H1 (cell line): ENCODE results near the gene DLEC1. TPM values are rescaled to one million over a fixed set of nuclear protein-coding genes. Genes with fewer than 3 reads are reported as not detected.

Experiments used
- CTCF ChIA-PET: fragments of 300-600 bp; sonication (Branson Sonifier 250); formaldehyde crosslinking; loops from one replicate; lab custom pipeline; 2021; ENCODE audit not compliant: partially characterized antibody; lab: Charles Lee
- POLR2A ChIA-PET: fragments of 300-600 bp; sonication (Branson Sonifier 250); formaldehyde crosslinking; loops from one replicate; lab custom pipeline; 2021; ENCODE audit warnings: inconsistent platforms; ENCODE audit not compliant: partially characterized antibody; lab: Charles Lee
- DNase-seq, 2 experiments: peaks; one replicate each; pipeline versions ENCODE4 v3.0.0 to v3.0.0-alpha.2; 2010 to 2022; ENCODE audit warnings: low spot score in 2 of 2, low read depth in 1 of 2, mixed read lengths in 1 of 2
- FAIRE-seq: peaks from 2 replicates; lab custom pipeline; 2011; peaks lifted over from hg19 to GRCh38; lab: Jason Lieb, UNC
- H2AFZ ChIP-seq: 2 replicates; pipeline ENCODE4 v1.8.1; 2012; ENCODE audit warnings: low read length, inconsistent platforms
- H2AK5ac ChIP-seq: 2 replicates; pipeline ENCODE4 v1.6.1; 2013; ENCODE audit warnings: low read depth, low read length
- H2BK120ac ChIP-seq: replicated peaks from 2 replicates; pipeline ENCODE3; 2013; ENCODE audit warnings: low read depth, low read length, inconsistent platforms
- H2BK12ac ChIP-seq: 2 replicates; pipeline ENCODE4 v1.6.1; 2013; ENCODE audit warnings: low read depth, low read length
- H2BK15ac ChIP-seq: 2 replicates; pipeline ENCODE4 v1.6.1; 2013; ENCODE audit warnings: low read length
- H2BK20ac ChIP-seq: 2 replicates; pipeline ENCODE4 v1.6.1; 2013; ENCODE audit warnings: low read length
- H2BK5ac ChIP-seq: 2 replicates; pipeline ENCODE4 v1.6.1; 2013; ENCODE audit warnings: low read depth, low read length
- H3K14ac ChIP-seq: 2 replicates; pipeline ENCODE4 v1.6.1; 2013; ENCODE audit warnings: inconsistent platforms; ENCODE audit not compliant: insufficient read length
- H3K18ac ChIP-seq: 2 replicates; pipeline ENCODE4 v1.6.1; 2013; ENCODE audit warnings: low read length; ENCODE audit errors: extremely low read depth
- H3K23ac ChIP-seq: 2 replicates; pipeline ENCODE4 v1.6.1; 2013; ENCODE audit warnings: inconsistent platforms; ENCODE audit not compliant: insufficient read length
- H3K23me2 ChIP-seq: 2 replicates; pipeline ENCODE4 v1.6.1; 2013; ENCODE audit warnings: low read depth, low read length
- H3K27ac ChIP-seq: 2 replicates; pipeline ENCODE4 v1.6.1; 2011; ENCODE audit warnings: low read depth, low read length, inconsistent platforms
- H3K27me3 ChIP-seq, 4 experiments: replicated peaks in 1 of 4; 1 replicate in 1 of 4; 2 replicates in 3 of 4; pipeline versions ENCODE4 v1.6.1 to v1.8.1; 2011 to 2013; ENCODE audit warnings: low read length in 3 of 4, mild to moderate bottlenecking in 3 of 4, inconsistent platforms in 2 of 4, mixed read lengths in 2 of 4, moderate library complexity in 1 of 4; ENCODE audit not compliant: control insufficient read depth in 3 of 4, insufficient read depth in 3 of 4; ENCODE audit errors: extremely low read depth in 1 of 4
- H3K36me3 ChIP-seq, 4 experiments: 2 replicates each; pipeline versions ENCODE4 v1.6.1 to v1.8.1; 2011 to 2013; ENCODE audit warnings: mild to moderate bottlenecking in 4 of 4, low read length in 3 of 4, moderate library complexity in 2 of 4, control low read depth in 1 of 4, inconsistent platforms in 1 of 4; ENCODE audit not compliant: insufficient read depth in 4 of 4, control insufficient read depth in 2 of 4
- H3K4ac ChIP-seq: replicated peaks from 2 replicates; pipeline ENCODE3; 2013; ENCODE audit warnings: low read length, low read depth, mixed read lengths, inconsistent platforms; ENCODE audit not compliant: insufficient read length
- H3K4me1 ChIP-seq, 4 experiments: replicated peaks in 1 of 4; 1 replicate in 1 of 4; 2 replicates in 3 of 4; pipeline versions ENCODE4 v1.6.1 to v1.8.1; 2011 to 2013; ENCODE audit warnings: low read length in 3 of 4, inconsistent platforms in 2 of 4, mixed read lengths in 1 of 4; ENCODE audit not compliant: insufficient read depth in 4 of 4, control insufficient read depth in 3 of 4
- H3K4me2 ChIP-seq, 2 experiments: 2 replicates each; pipeline versions ENCODE4 v1.6.1 to v1.8.1; 2011 to 2013; ENCODE audit warnings: low read depth in 2 of 2, low read length in 2 of 2, control low read depth in 1 of 2, inconsistent platforms in 1 of 2, mild to moderate bottlenecking in 1 of 2; ENCODE audit not compliant: insufficient read depth in 1 of 2
- H3K4me3 ChIP-seq, 4 experiments: fragments of 200-600, 300-600 bp in 1 of 4; sonication (generic), shearing (Covaris generic), sonication (Bioruptor Twin) in 1 of 4; 2 replicates each; pipeline versions ENCODE4 v1.5.1 to v1.8.1; 2011 to 2016; ENCODE audit warnings: low read length in 4 of 4, low read depth in 3 of 4, control low read depth in 2 of 4, inconsistent platforms in 2 of 4, mild to moderate bottlenecking in 2 of 4, mixed read lengths in 1 of 4, moderate library complexity in 1 of 4; ENCODE audit not compliant: insufficient read depth in 2 of 4; ENCODE audit errors: extremely low read depth in 1 of 4
- H3K56ac ChIP-seq: replicated peaks from 2 replicates; pipeline ENCODE3; 2013; ENCODE audit warnings: low read depth, mild to moderate bottlenecking, mixed read lengths, low read length, inconsistent platforms; ENCODE audit not compliant: insufficient read length
- H3K79me1 ChIP-seq: 2 replicates; pipeline ENCODE4 v1.6.1; 2013; ENCODE audit warnings: low read depth, low read length, control low read depth
- H3K79me2 ChIP-seq, 2 experiments: 2 replicates each; pipeline versions ENCODE4 v1.6.1 to v1.8.1; 2012 to 2013; ENCODE audit warnings: low read length in 2 of 2, mild to moderate bottlenecking in 2 of 2, inconsistent platforms in 1 of 2; ENCODE audit not compliant: insufficient read depth in 2 of 2, control insufficient read depth in 1 of 2
- H3K9ac ChIP-seq, 4 experiments: replicated peaks in 1 of 4; 1 replicate in 1 of 4; 2 replicates in 3 of 4; pipeline versions ENCODE4 v1.6.1 to v1.8.1; 2011 to 2013; ENCODE audit warnings: low read depth in 3 of 4, low read length in 3 of 4, control low read depth in 2 of 4, mild to moderate bottlenecking in 2 of 4, moderate library complexity in 2 of 4, inconsistent platforms in 1 of 4; ENCODE audit errors: extremely low read depth in 1 of 4
- H3K9me3 ChIP-seq, 2 experiments: 2 replicates each; pipeline versions ENCODE4 v1.6.1 to v1.8.1; 2012 to 2013; ENCODE audit warnings: mild to moderate bottlenecking in 2 of 2, moderate library complexity in 2 of 2, control low read depth in 1 of 2, inconsistent platforms in 1 of 2, low read depth in 1 of 2, low read length in 1 of 2, mixed read lengths in 1 of 2; ENCODE audit not compliant: insufficient read depth in 2 of 2
- H4K20me1 ChIP-seq, 2 experiments: replicated peaks in 1 of 2; 2 replicates each; pipeline versions ENCODE3 to v1.8.1; 2011 to 2013; ENCODE audit warnings: inconsistent platforms in 2 of 2, low read length in 2 of 2, mild to moderate bottlenecking in 1 of 2; ENCODE audit not compliant: insufficient read depth in 2 of 2, control insufficient read depth in 1 of 2
- H4K5ac ChIP-seq: 2 replicates; pipeline ENCODE4 v1.6.1; 2013; ENCODE audit warnings: low read length, low read depth, mixed read lengths, inconsistent platforms; ENCODE audit not compliant: insufficient read length
- H4K8ac ChIP-seq: 2 replicates; pipeline ENCODE4 v1.8.0; 2013; ENCODE audit warnings: mild to moderate bottlenecking, moderate library complexity, low read length, inconsistent platforms; ENCODE audit not compliant: insufficient read depth; ENCODE audit errors: extremely low read depth
- H4K91ac ChIP-seq: replicated peaks from 2 replicates; pipeline ENCODE3; 2013; ENCODE audit warnings: low read length, mixed read lengths, inconsistent platforms; ENCODE audit not compliant: insufficient read length
- CHD2 ChIP-seq: IDR thresholded peaks from 2 replicates; pipeline ENCODE4 v1.6.1; 2012; ENCODE audit warnings: low read length, improper control_type of control experiment
- EGR1 ChIP-seq: IDR thresholded peaks from 2 replicates; pipeline ENCODE4 v1.6.1; 2011; ENCODE audit warnings: low read depth, low read length, borderline replicate concordance
- EP300 ChIP-seq, 2 experiments: IDR thresholded peaks; 1 replicate in 1 of 2; 2 replicates in 1 of 2; pipeline ENCODE4 v1.6.1; 2011 to 2012; ENCODE audit warnings: low read depth in 2 of 2, low read length in 2 of 2, mild to moderate bottlenecking in 2 of 2, borderline replicate concordance in 1 of 2, inconsistent platforms in 1 of 2, moderate library complexity in 1 of 2
- HDAC2 ChIP-seq, 2 experiments: fragments of 300-600 bp in 1 of 2; sonication (generic) in 1 of 2; IDR thresholded peaks; 2 replicates each; pipeline ENCODE4 v1.6.1; 2011 to 2012; ENCODE audit warnings: low read depth in 2 of 2, low read length in 2 of 2, mild to moderate bottlenecking in 2 of 2, moderate library complexity in 2 of 2, borderline replicate concordance in 1 of 2, inconsistent platforms in 1 of 2
- HDAC6 ChIP-seq: IDR thresholded peaks from one replicate; pipeline ENCODE4 v1.7.1; 2012; ENCODE audit warnings: low read depth, mild to moderate bottlenecking, inconsistent platforms, low read length, moderate library complexity
- JUND ChIP-seq: IDR thresholded peaks from 2 replicates; pipeline ENCODE4 v1.6.1; 2011; ENCODE audit warnings: mild to moderate bottlenecking, improper control_type of control experiment, low read length
- KDM1A ChIP-seq: fragments of 200-600, 300-600 bp; sonication (generic); IDR thresholded peaks from 2 replicates; pipeline ENCODE4 v1.7.1; 2016; ENCODE audit warnings: mild to moderate bottlenecking, low read length, borderline replicate concordance
- SAP30 ChIP-seq: fragments of 300-600 bp; sonication (generic); IDR thresholded peaks from 2 replicates; pipeline ENCODE4 v1.7.1; 2012; ENCODE audit warnings: low read length, moderate library complexity, mild to moderate bottlenecking, inconsistent platforms; ENCODE audit not compliant: insufficient read depth, insufficient replicate concordance
- WGBS, 2 experiments: shearing (Covaris generic) in 1 of 2; methylation state at CpG; one replicate each; pipeline versions ENCODE4 v1.1.6 to v1.1.7; 2013 to 2015; ENCODE audit warnings: low lambda C conversion rate in 2 of 2, mixed read lengths in 2 of 2, inconsistent platforms in 1 of 2, low coverage in 1 of 2, missing lambda C conversion rate in 1 of 2; ENCODE audit not compliant: insufficient replicate concordance in 2 of 2, insufficient coverage in 1 of 2, insufficient read length in 1 of 2; ENCODE audit errors: extremely low coverage in 1 of 2, missing lambda C conversion rate in 1 of 2; 5-methylcytosine and 5-hydroxymethylcytosine counted together
- polyA plus RNA-seq, 7 experiments: library from polyadenylated mRNA; depleted of rRNA in 3 of 7; stranded (reverse) in 5 of 7; unstranded in 2 of 7; fragments of >200 nt in 5 of 7; fragments of 200-250 nt in 2 of 7; gene quantifications; 1 replicate in 5 of 7; 2 replicates in 1 of 7; 4 replicates in 1 of 7; pipeline versions ENCODE4 v1.2.1 to v1.2.3, GENCODE V29; 2011 to 2013; ENCODE audit warnings: missing spikeins in 2 of 7, mixed read lengths in 2 of 7
- total RNA-seq: library from RNA; stranded (reverse); fragmentation: NEBNext Ultra II Directional; extraction: Animal tissue kit (Norgen Biotek cat#: 25700); gene quantifications from 2 replicates; pipeline ENCODE4 v1.2.1, GENCODE V29; 2021
- TF ChIP-seq, protein P1 (sequence below): IDR thresholded peaks from 2 replicates; pipeline ENCODE4 v1.6.1; 2012; ENCODE audit warnings: low read length, inconsistent platforms

Gene DLEC1
- total and polyA plus RNA-seq, 2 of the 8 experiments (the other 6 are each of a cell fraction or from before 2014, with no cell fraction given), result 0.26 to 0.76 TPM

GRCh38 chr3:38099518-38099917, 60.5 kb downstream of the DLEC1 start:
- Histone ChIP-seq H4K5ac (no peak overlapping the region), H4K91ac (no peak overlapping the region), H2BK120ac (no peak overlapping the region), H3K18ac (peak overlapping the region; percentile 66; the same call in 1 of the 2 replicates), H2BK5ac (peak overlapping the region; percentile 39; the same call in 1 of the 2 replicates), H2BK20ac (no peak overlapping the region), H3K14ac (no peak overlapping the region), H3K36me3 (no peaks in the 10 kb centered on the region), H2BK12ac (no peak overlapping the region), H3K9me3 (no peaks in the 10 kb centered on the region), H3K23ac (no peak overlapping the region), H3K4me1 (peaks cover 3 to 13% (median 5%) of the 10 kb centered on the region in 4 experiments; a peak in 6 of 7 replicates), H3K27me3 (peaks cover 0 to 2% (median 0%) of the 10 kb centered on the region in 4 experiments; a peak in 1 of 7 replicates), H2AK5ac (no peak overlapping the region), H3K79me1 (no peaks in the 10 kb centered on the region), H3K79me2 (no peaks in the 10 kb centered on the region), H3K9ac (no peak overlapping the region), H3K56ac (no peak overlapping the region), H4K8ac (peak overlapping the region; percentile 28; the same call in 1 of the 2 replicates), H3K4me2 (peak overlapping the region in 1 of 2 experiments; percentile 40; a peak in 2 of 4 replicates), H3K4ac (no peak overlapping the region), H2AFZ (peak overlapping the region; percentile 50; the same call in 1 of the 2 replicates), H3K23me2 (no peaks in the 10 kb centered on the region; the same call in 1 of the 2 replicates), H4K20me1 (no peaks in the 10 kb centered on the region), H2BK15ac (no peak overlapping the region; the same call in 1 of the 2 replicates), H3K27ac (no peak overlapping the region), H3K4me3 (no peak overlapping the region)
- FAIRE-seq, result no peak
- POLR2A ChIA-PET, result interaction anchor here (0.9 to 1.2 kb wide), 3 partner anchors 12 to 28 kb away, joined by 3 read pairs; no protein-coding TSS in a partner anchor
- WGBS, 2 experiments, result 71% methylated on average over 1 of the region's 5 CpGs; no CpG with 5 or more reads in 1 of the 2 experiments
- no peak for DNase-seq
- CTCF ChIA-PET, result interaction anchor here (0.6 to 7.9 kb wide), 5 partner anchors 18 to 199 kb away, joined by 3 to 54 read pairs (median 3); no protein-coding TSS in a partner anchor
- no peak for TF ChIP-seq CHD2
- no peak for TF ChIP-seq HDAC2 (IDR thresholded peaks at IDR 0.05; ENCODE audit: borderline replicate concordance in 1 of 2, low read depth in 2 of 2, low read length in 2 of 2)
- no peak for TF ChIP-seq JUND
- TF ChIP-seq EP300 (IDR thresholded peaks at IDR 0.05; ENCODE audit: borderline replicate concordance in 1 of 2, low read depth in 2 of 2, low read length in 2 of 2), result no peak
- no peak for TF ChIP-seq EGR1
- no peak for TF ChIP-seq HDAC6
- TF ChIP-seq, protein P1, sequence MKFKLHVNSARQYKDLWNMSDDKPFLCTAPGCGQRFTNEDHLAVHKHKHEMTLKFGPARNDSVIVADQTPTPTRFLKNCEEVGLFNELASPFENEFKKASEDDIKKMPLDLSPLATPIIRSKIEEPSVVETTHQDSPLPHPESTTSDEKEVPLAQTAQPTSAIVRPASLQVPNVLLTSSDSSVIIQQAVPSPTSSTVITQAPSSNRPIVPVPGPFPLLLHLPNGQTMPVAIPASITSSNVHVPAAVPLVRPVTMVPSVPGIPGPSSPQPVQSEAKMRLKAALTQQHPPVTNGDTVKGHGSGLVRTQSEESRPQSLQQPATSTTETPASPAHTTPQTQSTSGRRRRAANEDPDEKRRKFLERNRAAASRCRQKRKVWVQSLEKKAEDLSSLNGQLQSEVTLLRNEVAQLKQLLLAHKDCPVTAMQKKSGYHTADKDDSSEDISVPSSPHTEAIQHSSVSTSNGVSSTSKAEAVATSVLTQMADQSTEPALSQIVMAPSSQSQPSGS, result no peak
- no peak for TF ChIP-seq SAP30
- TF ChIP-seq KDM1A, result no peak
